Left lung (tissue), 10 donors: ENCODE measurements around the gene APBB3. TPM values are rescaled to one million over a fixed set of nuclear protein-coding genes. Genes with fewer than 3 reads are reported as not detected.

Experiments used
- ATAC-seq: fragments of 200-7000 bp; cut with Tn5 transposase; one replicate; pipeline ENCODE4 v1.9.1; 2020; ENCODE audit warnings: moderate library complexity
- DNase-seq, 4 donors: peaks; one replicate each; pipeline ENCODE4 v3.0.0-alpha.2; 2013 to 2020
- H3K27ac ChIP-seq, 2 donors: fragments of 200-600 bp; sonication (generic) in 1 of 2; one replicate each; pipeline versions ENCODE4 v1.5.0 to v1.8.0; 2020 to 2021
- H3K27me3 ChIP-seq, 2 donors: fragments of 200-600 bp; sonication (generic) in 1 of 2; one replicate each; pipeline versions ENCODE4 v1.5.0 to v1.8.0; 2020 to 2021
- H3K36me3 ChIP-seq, 2 donors: fragments of 200-600 bp; sonication (generic) in 1 of 2; one replicate each; pipeline versions ENCODE4 v1.5.0 to v1.8.0; 2020 to 2021
- H3K4me1 ChIP-seq, 2 donors: fragments of 200-600 bp; one replicate each; pipeline ENCODE4 v1.8.0; 2021
- H3K4me3 ChIP-seq, 2 donors: fragments of 200-600 bp; sonication (generic) in 1 of 2; one replicate each; pipeline versions ENCODE4 v1.5.0 to v1.8.0; 2020 to 2021; ENCODE audit warnings: mild to moderate bottlenecking in 1 of 2
- H3K9me3 ChIP-seq, 2 donors: fragments of 200-600 bp; sonication (generic) in 1 of 2; one replicate each; pipeline versions ENCODE4 v1.5.0 to v1.8.0; 2020 to 2021
- CTCF ChIP-seq, 2 donors: fragments of 200-600 bp; sonication (generic) in 1 of 2; IDR thresholded peaks; one replicate each; pipeline versions ENCODE4 v1.5.0 to v1.8.0; 2021; ENCODE audit warnings: antibody characterized with exemption in 2 of 2
- intact Hi-C, 2 donors: fragments of 100-400 bp; cut with DNase I; formaldehyde crosslinking; loops; one replicate each; pipeline versions ENCODE4 v1.11.2 to v1.14.2; 2022
- polyA plus RNA-seq, 6 donors: library from polyadenylated mRNA; unstranded; fragments of 120-200 nt; gene quantifications; one replicate each; pipeline ENCODE4 v1.2.1, GENCODE V29; 2013; ENCODE audit not compliant: insufficient read length in 6 of 6
- total RNA-seq, 2 donors: library from RNA; stranded (reverse); fragmentation: NEBNext Ultra II Directional; extraction: Animal tissue kit (Norgen Biotek cat#: 25700); gene quantifications; one replicate each; pipeline ENCODE4 v1.2.1, GENCODE V29; 2021
- donor health status: DM: no; HTN: yes; CAD: no.
- donor health status: DM: no; HTN: no; CAD: no.

The APBB3 gene
- total and polyA plus RNA-seq, 8 donors, result 19.6 to 60.1 (median 48.3) TPM

- Histone ChIP-seq H3K4me1 (peaks cover 25 to 70% of the 10 kb centered on the region in 2 donors), H3K27me3 (no peaks in the 10 kb centered on the region), H3K27ac (no peak overlapping the region), H3K36me3 (peaks cover 0 to 29% of the 10 kb centered on the region in 2 donors), H3K9me3 (no peaks in the 10 kb centered on the region), H3K4me3 (no peak overlapping the region)
- intact Hi-C loops, result no loop called here
- TF ChIP-seq CTCF (IDR thresholded peaks at IDR 0.05), result no peak
- no peak for DNase-seq
- no peak for ATAC-seq
Measured at GRCh38 chr5:140567136-140567818, 2.9 kb upstream of the APBB3 start.

- H3K27me3 ChIP-seq, result no peaks in the 10 kb centered on the region
- ATAC-seq (no peak), DNase-seq (no peak)
- H3K36me3 ChIP-seq, result peaks cover 0 to 29% of the 10 kb centered on the region in 2 donors
- peaks cover 25 to 73% of the 10 kb centered on the region in 2 donors for H3K4me1 ChIP-seq
- intact Hi-C loops, result no loop called here
- no peak overlapping the region for H3K4me3 ChIP-seq
- no peak overlapping the region for H3K27ac ChIP-seq
- no peaks in the 10 kb centered on the region for H3K9me3 ChIP-seq
- TF ChIP-seq CTCF (IDR thresholded peaks at IDR 0.05), result no peak
Measured at GRCh38 chr5:140566665-140567064, 2.3 kb upstream of the APBB3 start.

- Histone ChIP-seq H3K27ac (peak overlapping the region in 1 of 2 donors; percentile 96), H3K27me3 (no peaks in the 10 kb centered on the region), H3K36me3 (peaks cover 0 to 29% of the 10 kb centered on the region in 2 donors), H3K4me3 (peak overlapping the region in 1 of 2 donors; percentile 66), H3K9me3 (no peaks in the 10 kb centered on the region), H3K4me1 (peaks cover 25 to 74% of the 10 kb centered on the region in 2 donors)
- DNase-seq (peak in 1 of 4 donors; percentile 71), ATAC-seq (peak; percentile 45)
- intact Hi-C loops, result no loop called here
- TF ChIP-seq CTCF (IDR thresholded peaks at IDR 0.05), result no peak
Measured at GRCh38 chr5:140565780-140566095, 1.3 kb upstream of the APBB3 start.

- Histone ChIP-seq H3K36me3 (peaks cover 0 to 30% of the 10 kb centered on the region in 2 donors), H3K27ac (peak overlapping the region; percentile 95 to 96), H3K4me3 (peak overlapping the region; percentile 66 to 77), H3K4me1 (peaks cover 25 to 72% of the 10 kb centered on the region in 2 donors), H3K27me3 (no peaks in the 10 kb centered on the region), H3K9me3 (no peaks in the 10 kb centered on the region)
- ATAC-seq (no peak), DNase-seq (no peak)
- TF ChIP-seq CTCF (IDR thresholded peaks at IDR 0.05), result no peak
- intact Hi-C loops, result no loop called here
Measured at GRCh38 chr5:140565024-140565779, 804 bp upstream of the APBB3 start.

- no peak for DNase-seq
- H3K36me3 ChIP-seq, result peaks cover 0 to 32% of the 10 kb centered on the region in 2 donors
- intact Hi-C loops, result no loop called here
- H3K4me3 ChIP-seq, result peak overlapping the region; percentile 66 to 77
- no peaks in the 10 kb centered on the region for H3K27me3 ChIP-seq
- H3K4me1 ChIP-seq, result peaks cover 17 to 56% of the 10 kb centered on the region in 2 donors
- no peaks in the 10 kb centered on the region for H3K9me3 ChIP-seq
- H3K27ac ChIP-seq, result peak overlapping the region; percentile 95 to 96
- no peak for ATAC-seq
- no peak for TF ChIP-seq CTCF (IDR thresholded peaks at IDR 0.05)
Measured at GRCh38 chr5:140563596-140563995, 802 bp downstream of the APBB3 start.
